ENCODE measurements around the gene PRPSAP1.

Gene PRPSAP1, protein sequence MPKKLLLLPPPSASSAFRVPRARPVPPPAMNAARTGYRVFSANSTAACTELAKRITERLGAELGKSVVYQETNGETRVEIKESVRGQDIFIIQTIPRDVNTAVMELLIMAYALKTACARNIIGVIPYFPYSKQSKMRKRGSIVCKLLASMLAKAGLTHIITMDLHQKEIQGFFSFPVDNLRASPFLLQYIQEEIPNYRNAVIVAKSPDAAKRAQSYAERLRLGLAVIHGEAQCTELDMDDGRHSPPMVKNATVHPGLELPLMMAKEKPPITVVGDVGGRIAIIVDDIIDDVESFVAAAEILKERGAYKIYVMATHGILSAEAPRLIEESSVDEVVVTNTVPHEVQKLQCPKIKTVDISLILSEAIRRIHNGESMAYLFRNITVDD

DNA sequence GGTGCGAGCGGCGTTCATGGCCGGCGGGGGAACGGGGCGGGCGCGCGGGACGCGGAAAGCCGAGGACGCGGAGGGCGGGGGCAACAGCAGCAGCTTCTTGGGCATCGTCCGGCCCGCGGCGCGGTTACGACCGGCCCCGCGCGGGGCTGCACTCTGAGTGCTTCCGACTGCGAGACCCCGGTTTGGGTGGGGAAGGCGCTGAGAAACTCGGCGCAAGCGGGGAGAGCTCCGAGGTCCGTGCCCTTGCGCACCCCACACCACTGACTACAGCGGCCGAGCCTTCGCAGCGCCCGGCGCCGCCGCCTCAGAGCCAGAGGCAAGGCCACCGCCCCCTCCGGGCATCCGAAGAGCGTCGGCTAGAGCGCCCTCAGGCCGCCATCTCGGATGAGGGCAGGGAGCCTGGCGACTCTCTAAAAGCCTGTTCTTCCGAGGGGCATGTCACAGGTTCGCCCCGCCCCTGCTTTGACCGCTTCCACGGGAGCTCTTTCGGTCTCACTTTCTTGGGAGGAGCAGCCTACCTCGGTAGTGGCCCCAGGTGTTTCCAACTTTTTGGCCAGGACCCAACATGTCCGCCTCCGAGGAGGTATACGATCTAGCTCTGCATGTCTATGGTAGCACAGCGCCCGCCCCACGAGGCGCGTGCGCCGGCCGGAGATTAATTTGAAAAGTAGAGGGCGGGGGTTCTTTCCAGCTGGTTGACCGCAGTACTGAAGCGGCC, at the start of gene PRPSAP1:
Gene PRPSAP1 (minus strand): TSS at position 318 of the 718 bp plus-strand sequence. CDS start 213 bp downstream, at position 105.
- DNase-seq, result peak; percentile 72 to 93

DNA sequence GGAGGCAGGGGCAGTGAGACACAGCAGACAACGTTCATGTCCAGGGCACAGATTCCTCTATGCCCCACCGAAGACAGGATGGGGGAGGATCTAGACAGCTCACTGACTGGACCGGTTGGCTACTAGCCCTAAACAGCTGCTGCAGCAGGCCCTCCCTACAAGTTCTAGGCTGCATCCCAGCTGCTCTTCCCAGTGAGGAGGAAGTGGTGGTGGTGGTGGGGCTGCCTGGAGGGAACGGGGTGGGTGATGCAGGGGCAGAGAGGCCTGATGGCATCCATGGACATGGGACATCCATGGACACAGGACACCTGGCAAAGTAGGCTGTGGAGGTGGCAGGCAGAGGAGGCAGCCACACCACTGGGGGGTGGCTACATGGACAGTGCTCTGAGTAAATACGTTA, 49.0 kb upstream of the PRPSAP1 start:
- no peak for DNase-seq

DNA sequence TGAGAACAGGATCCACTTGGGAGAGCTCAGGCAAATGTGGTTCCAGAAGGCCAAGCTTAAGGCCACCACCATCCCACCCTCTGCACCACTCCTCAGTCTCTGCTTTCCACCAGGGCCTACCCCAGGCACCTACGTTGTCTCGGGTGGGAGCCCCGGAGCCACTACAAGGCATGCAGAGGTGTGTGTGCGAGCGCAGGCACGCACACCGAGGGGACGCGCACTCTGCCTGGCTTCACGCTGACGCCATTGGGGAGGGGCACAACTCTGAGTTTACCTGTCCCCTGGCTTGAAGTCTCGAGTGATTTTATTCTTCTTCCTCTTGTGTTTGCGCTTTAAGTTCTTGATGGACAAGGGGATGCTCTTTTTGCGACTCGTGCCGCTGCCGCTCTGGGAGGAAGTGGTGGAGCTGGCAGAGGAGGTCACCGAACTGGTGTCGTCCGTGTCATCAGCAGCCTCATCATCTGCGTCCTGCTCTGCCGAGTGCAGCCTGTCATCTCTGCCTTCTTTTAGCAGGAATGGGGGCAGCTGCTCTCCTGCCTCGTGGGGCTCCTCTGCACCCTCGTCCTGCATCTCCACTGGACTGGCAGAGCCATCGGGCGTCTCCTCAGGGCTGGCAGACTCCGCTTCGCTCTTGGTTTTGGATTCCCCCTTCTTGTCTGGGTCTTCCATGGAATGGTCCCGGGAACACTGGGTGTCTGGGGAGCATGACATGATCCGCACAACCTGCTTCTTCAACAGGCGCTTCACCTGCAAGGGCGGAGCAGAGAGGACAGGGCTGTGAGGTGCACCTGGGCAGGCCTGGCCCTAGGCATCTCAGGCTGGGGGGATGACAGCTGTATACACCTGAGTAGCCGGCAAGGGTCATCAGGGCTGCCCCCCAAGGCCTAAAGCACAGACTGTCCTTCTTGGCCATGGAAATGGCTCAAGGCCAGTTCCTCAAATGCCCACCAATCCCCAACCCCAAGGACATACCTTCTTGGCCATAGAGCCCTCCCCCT, 45.8 kb upstream of the PRPSAP1 start:
- no peak for DNase-seq

DNA sequence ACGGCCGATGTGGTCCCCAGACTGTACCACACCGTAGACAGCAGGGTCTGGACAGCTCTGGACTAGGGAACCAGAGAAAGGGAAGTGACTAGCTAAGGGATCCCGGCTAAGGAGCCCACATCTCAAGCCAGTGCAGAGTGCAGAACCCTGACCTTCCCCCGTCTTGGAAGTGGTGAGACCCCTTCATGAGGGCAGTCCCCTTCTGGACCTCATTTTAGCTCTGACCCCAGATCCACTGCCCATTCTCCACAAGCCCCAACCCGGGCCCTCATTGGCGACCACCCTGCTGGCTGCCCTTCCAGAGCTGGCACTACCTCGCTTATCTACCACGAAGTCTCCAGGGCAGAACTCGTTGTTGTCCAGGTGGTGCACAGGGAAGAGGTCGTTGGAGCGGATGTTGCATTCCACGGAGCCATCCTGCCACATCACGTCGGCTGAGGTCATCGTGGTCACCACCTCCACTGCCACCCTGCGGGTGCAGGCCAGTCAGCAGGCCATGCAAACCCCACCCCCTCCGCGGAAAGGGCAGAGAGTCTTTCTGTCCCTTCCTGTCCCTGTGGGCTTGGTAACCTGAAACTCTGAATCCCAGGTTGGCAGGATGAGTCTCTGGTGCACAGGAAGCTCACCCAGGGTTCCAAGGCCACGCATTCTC, 44.9 kb upstream of the PRPSAP1 start:
- no peak for DNase-seq

DNA sequence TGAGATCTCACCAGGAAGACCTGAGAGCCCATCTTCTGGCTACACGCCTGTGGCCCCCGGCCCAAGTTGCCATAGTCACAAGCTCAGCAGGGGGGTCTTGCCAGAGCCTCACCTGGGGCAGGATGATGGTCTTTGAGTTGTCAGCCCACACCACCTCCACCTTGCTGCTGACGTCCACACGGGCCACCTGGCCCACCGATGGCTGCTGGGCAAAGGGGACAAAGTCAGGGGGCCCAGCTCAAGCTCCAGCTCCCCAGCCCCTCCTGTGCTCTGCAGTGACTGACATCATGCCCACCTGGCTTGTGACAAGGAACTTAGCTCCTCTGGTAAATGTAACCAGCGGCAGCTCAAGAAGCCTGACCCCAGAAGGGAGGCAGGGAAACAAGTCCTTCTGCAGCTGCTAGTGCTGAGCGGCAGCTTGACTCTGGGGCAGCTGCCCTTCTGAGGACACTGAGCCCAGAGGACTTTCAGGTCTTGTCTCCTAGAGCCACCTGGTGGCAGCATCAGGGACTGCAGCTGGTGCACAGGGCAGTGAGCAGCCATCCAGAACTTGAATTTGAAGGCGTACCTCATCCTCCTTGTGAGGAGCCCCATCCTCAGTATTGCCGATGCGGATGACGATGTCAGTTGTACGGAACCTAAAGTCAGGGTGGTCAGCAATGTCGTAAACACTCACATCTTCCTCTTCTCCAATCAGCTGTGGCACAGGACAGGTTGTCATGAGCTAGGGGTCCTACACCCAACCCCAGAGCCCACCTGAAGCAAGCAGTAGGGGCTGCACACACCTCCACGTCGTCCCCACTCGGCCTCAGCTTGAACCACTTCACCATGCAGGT, 44.2 kb upstream of the PRPSAP1 start:
- peak; percentile 38 to 40 for DNase-seq

DNA sequence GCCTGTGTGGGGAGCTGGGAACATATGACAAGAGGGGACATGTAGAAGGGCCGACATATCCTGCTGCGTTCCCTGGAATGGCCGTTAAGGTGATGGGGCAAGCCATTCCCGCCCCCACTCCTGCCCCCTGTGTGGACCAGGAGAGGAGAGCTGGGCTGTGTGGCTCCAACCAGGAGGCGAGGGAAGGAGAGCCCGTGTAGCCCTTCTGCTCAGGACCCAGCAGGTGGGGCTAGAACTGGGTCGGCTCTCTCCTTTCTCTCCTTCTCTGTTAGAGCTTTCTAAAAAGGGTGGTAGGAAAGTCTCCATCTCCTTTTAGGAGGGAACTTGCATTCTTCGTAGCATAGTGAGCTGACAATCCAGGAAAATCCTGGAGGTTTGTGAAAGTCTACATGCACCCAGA, 43.5 kb upstream of the PRPSAP1 start:
- no peak for DNase-seq

DNA sequence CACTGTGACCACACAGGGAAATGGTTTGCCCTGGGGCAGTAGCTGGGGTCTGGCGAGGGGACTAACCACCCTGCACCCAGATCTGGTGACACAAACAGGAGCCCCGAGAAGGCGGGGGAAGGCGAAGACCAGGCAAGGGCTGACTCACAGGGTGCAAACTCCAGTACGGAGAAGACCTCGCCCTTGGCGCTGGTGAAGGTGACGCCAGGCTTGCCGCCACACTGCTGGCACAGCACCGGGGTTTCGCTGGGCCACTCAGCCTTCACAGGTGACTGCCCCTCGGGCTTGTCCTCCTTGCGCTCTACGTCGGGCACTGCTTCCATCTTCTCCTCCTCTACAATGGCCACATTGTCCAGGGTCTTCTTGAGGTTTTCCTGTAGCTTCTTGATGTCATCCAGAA, 42.3 kb upstream of the PRPSAP1 start:
- DNase-seq, result no peak

DNA sequence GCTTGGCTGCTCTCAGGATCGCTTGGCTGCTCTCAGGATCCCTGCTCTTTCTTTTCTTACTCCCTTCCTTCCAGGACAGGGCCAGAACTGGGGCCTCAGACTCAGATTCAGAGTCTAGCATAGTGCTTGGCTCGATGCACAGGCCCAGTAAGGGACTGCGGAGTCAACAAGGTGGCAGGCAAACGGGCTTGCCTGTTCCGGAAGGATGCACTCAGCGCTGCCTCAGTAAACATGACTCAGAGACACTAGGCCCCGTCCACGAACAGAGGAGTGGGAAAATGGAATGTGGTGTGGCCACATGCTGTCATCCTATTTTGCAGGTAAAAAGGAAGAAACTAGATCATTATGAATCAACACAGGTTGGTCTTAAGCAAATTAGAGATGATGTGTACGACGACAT, 40.5 kb upstream of the PRPSAP1 start:
- no peak for DNase-seq

DNA sequence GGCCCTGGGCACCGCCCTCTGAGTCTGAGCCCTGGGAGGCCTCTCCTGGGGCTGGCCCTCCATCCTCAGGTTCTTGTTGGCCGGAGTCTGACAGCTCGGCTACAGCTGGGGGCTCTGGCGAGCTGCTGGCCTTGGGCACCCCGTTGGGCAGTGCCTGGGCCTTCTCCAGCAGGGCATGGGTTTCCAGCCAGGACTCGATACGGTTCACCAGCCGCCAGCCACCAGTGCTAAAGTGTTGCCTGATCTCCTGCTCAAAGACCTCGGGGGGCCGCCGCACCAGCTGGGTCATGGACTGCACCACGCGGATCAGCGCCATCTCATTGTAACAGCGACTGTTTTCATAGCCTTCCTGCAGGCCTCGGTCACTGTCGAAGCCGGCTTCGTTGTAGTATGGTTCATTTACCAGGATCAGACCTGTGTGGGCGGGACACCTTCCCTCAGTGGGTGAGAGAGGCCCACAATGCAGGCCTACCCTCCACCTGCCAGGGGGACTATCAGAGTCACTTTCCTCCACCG, 37.5 kb upstream of the PRPSAP1 start:
- DNase-seq, result no peak

DNA sequence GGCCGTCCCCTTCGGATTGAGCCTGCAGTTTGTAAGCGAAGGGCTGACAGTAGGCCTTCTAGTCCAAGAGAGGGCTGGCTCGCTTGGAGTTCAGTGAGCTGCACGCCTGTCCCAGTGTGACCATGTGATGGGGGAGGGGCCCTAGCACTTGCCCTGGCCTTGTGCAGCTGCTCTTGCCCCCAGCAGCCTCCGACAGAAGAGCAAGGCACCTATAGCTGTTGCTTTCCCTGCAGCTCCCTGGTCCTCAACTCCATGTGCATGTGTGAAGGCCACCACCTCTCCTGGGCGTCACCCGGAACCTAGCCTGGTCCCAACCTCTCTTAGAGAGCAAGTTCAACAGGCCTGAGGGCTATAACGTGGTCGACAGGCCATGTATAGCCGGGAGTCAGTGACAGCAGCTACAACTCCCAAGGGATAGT, 36.3 kb upstream of the PRPSAP1 start:
- DNase-seq, result no peak

DNA sequence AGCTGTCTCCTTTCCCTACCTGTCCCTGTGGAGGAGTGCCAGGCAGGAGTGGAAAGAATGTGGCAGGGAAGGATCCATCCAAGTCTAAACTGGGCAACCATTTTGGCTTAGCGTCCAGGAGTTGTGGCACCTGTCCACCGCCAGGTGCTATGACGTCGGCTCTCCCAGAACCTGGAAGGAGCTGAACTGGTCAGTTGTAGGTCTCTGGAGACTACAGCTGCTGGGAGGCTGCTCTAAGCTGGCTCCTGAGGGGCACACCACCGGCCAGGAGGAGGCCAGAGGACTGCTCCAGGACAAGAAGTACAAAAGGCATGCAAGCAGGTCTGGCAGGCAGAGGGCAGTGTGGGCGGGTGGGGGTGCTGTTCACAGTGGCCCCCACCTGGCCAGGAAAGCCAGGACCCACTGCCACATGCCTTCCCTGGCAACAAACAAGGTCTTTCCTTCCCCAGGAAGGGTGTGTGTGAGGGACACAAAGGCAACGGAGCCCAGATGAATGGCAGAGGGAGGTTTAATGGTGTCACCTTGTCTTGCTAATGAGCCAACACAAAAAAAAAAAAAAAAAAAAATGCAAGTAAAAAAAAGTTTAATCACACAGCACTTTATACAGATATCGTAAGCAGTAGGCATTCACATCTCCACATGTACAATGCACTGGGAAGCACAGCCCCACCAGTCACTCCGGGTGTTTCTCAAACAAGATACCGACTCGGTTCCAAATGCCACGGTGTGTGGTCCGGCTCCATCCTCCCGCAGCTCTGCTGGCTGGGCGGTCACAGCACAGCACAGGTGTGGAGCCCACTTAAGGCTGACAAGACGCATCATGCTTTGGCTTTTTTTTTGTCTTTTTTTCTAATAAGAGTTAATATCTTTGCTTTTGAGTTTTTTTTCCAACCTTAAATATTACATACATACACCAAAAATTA, 35.5 kb upstream of the PRPSAP1 start:
- no peak for DNase-seq

DNA sequence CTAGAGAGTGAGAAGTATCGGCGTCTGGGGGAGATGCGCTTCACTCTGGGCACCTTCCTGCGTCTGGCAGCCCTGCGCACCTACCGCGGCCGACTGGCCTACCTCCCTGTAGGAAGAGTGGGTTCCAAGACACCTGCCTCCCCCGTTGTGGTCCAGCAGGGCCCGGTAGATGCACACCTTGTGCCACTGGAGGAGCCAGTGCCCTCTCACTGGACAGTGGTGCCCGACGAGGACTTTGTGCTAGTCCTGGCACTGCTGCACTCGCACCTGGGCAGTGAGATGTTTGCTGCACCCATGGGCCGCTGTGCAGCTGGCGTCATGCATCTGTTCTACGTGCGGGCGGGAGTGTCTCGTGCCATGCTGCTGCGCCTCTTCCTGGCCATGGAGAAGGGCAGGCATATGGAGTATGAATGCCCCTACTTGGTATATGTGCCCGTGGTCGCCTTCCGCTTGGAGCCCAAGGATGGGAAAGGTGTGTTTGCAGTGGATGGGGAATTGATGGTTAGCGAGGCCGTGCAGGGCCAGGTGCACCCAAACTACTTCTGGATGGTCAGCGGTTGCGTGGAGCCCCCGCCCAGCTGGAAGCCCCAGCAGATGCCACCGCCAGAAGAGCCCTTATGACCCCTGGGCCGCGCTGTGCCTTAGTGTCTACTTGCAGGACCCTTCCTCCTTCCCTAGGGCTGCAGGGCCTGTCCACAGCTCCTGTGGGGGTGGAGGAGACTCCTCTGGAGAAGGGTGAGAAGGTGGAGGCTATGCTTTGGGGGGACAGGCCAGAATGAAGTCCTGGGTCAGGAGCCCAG, 33.5 kb upstream of the PRPSAP1 start:
- DNase-seq, result no peak

DNA sequence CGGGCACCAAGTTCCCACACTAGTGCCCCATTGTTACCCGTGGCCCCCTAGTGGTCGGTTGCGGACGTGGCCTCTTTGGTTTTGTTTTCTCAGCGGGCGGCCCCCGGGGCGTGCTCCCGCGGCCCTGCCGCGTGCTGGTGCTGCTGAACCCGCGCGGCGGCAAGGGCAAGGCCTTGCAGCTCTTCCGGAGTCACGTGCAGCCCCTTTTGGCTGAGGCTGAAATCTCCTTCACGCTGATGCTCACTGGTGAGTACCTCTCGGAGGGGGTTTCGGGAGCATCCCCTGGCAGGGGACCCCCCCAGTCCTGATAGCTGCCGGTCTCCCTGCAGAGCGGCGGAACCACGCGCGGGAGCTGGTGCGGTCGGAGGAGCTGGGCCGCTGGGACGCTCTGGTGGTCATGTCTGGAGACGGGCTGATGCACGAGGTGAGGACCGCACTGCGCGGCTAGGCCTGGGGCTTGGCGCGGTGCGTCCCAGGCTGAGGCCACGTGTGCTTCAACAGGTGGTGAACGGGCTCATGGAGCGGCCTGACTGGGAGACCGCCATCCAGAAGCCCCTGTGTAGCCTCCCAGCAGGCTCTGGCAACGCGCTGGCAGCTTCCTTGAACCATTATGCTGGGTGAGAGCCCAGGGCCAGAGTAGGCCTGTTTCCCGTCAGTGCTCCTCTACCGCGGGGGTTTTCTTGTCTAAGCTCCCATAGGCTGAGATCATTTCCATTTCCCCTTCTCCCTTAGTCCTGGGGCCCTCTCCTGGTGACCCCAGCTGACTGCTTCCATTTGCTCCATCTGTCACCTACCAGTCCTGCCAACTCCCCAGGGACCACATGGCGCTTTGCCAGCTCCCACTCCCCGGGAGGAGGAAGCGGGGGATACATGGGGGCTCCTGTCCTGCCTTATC, 32.4 kb upstream of the PRPSAP1 start:
- peak in 1 of 2 experiments; percentile 17 for DNase-seq

DNA sequence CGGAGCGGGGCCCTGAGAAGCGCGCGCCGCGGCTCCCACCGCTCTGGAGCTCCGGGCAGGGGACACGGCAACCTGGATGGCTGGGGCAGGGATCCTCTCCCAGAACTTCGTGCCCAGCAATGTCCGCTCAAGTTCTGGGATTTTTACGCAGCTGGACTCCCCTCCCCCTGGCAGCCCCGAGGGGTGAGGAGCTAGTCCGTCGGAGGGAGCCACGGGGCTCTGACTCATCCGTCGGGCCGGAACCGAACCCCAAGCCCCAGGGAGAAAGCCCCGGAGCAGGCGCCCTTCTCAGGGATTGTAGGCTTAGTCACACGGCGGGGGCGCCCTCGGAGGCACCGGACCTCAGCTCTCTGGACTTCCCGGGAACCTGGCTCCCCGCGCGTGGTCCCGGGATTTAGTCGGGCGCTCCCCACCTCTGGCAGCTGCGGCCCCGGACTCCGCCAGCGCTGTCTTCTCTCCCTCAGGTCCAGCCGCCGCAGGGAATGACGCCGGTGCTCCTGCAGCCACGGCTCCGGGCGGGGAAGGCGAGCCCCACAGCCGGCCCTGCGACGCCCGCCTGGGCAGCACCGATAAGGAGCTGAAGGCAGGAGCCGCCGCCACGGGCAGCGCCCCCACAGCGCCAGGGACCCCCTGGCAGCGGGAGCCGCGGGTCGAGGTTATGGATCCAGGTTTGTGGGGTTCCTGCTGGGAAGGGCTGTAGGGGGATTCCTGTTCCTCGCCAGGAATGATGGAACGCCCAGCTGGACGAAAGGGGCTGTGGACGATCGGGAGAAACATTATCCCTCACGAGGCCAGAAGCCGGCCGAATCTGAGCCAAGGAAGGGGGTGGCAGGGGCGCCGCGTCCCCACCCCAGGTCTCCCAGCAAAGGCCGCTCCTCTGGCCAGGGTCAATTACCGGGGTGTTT, 31.5 kb upstream of the PRPSAP1 start:
- peak in 1 of 2 experiments; percentile 8 for DNase-seq

DNA sequence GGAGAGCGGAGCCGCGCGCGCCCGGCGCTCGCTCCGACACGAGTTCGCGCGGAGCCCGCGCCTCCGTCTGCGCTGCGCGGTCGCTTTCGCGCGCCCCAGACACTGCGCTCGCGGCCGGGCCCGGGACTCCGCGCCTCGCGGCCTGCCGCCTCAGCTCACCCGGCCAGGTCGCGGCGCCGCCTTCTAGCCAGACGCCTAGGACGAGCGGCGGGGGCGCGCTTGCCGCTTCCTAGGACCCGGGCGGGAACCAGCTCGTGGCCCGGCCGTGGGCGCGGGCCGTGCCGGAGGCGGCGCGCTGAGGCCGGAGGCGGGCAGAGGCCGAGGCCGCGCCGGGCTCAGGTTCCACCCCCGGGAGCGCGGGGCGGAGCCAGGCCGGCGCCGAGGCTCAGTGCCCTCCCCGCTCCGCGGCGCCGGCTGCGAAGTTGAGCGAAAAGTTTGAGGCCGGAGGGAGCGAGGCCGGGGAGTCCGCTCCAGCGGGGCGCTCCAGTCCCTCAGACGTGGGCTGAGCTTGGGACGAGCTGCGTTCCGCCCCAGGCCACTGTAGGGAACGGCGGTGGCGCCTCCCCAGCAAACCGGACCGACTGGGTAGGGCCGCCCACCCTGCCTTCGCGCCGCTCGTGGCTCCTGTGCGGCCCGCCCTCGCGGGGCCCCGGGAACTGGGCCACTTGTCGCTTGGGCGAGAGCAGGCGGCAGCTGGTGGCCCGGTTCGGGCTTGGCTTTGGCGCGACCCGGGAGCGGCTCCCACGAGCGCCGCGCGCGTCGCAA, 30.7 kb upstream of the PRPSAP1 start, which contains the start of gene SPHK1:
Gene SPHK1 (plus strand): TSS at position 388 of the 765 bp plus-strand sequence. CDS start 1,036 bp downstream, outside the sequence.
- DNase-seq, result no peak

Data from NCI-H187 (cell line).